HEK293 (cell line): ENCODE measurements around the gene LHFPL2.

Experiments used
- CTCF ChIA-PET: fragments of 350-600 bp; formaldehyde crosslinking; extraction: SDS; loops from one replicate; lab custom pipeline; 2021; ENCODE audit warnings: antibody characterized with exemption; lab: Yijun Ruan, JAX
- POLR2A ChIA-PET: fragments of 300-600 bp; formaldehyde crosslinking; extraction: SDS; loops from one replicate; lab custom pipeline; 2020; ENCODE audit warnings: antibody characterized with exemption, inconsistent platforms; lab: Yijun Ruan, JAX
- H3K27ac ChIP-seq: fragments of 200-500 bp; sonication (Bioruptor generic); 2 replicates; pipeline ENCODE4 v1.5.1; 2014; ENCODE audit warnings: low read depth, low read length, control low read depth, inconsistent platforms; ENCODE audit errors: extremely low read depth
- H3K36me3 ChIP-seq, 2 experiments: fragments of 200-500 bp in 1 of 2; sonication (Bioruptor generic) in 1 of 2; 1 replicate in 1 of 2; 2 replicates in 1 of 2; pipeline ENCODE4 v1.5.1; 2014 to 2017; ENCODE audit warnings: inconsistent platforms in 2 of 2, low read length in 2 of 2; ENCODE audit not compliant: control insufficient read depth in 2 of 2, insufficient read depth in 1 of 2
- H3K4me1 ChIP-seq: fragments of 200-500 bp; sonication (Bioruptor generic); 2 replicates; pipeline ENCODE4 v1.5.1; 2014; ENCODE audit warnings: mild to moderate bottlenecking, low read length, inconsistent platforms; ENCODE audit not compliant: control insufficient read depth, insufficient read depth
- H3K4me3 ChIP-seq: 2 replicates; pipeline ENCODE4 v1.5.1; 2011; ENCODE audit warnings: low read depth, mild to moderate bottlenecking, control low read depth, low read length, moderate library complexity
- H3K9me3 ChIP-seq: fragments of 200-500 bp; sonication (Bioruptor generic); 2 replicates; pipeline ENCODE4 v1.5.1; 2014; ENCODE audit warnings: low read depth, low read length, inconsistent platforms; ENCODE audit not compliant: control insufficient read depth, insufficient read depth
- GFI1B ChIP-seq: fragments of 450-650 bp; formaldehyde crosslinking; IDR thresholded peaks from 2 replicates; pipeline ENCODE4 v1.5.1; 2016; ENCODE audit warnings: missing biosample characterization, missing genetic modification characterization
- KLF1 ChIP-seq: fragments of 450-650 bp; formaldehyde crosslinking; IDR thresholded peaks from 2 replicates; pipeline ENCODE4 v1.5.1; 2016; ENCODE audit warnings: missing biosample characterization, missing genetic modification characterization
- SP2 ChIP-seq: fragments of 450-650 bp; formaldehyde crosslinking; IDR thresholded peaks from 2 replicates; pipeline ENCODE4 v1.5.1; 2016; ENCODE audit warnings: missing biosample characterization, missing genetic modification characterization
- TRIM28 ChIP-seq: IDR thresholded peaks from 2 replicates; pipeline ENCODE4 v1.6.1; 2011; ENCODE audit warnings: low read length, control low read depth, borderline replicate concordance
- ZNF112 ChIP-seq: fragments of 450-650 bp; formaldehyde crosslinking; IDR thresholded peaks from 2 replicates; pipeline ENCODE4 v1.5.0; 2017; ENCODE audit warnings: missing biosample characterization, missing genetic modification characterization
- ZNF138 ChIP-seq: fragments of 450-650 bp; formaldehyde crosslinking; IDR thresholded peaks from 2 replicates; pipeline ENCODE4 v1.5.1; 2016; ENCODE audit warnings: missing biosample characterization, missing genetic modification characterization, borderline replicate concordance
- ZNF266 ChIP-seq: fragments of 450-650 bp; formaldehyde crosslinking; IDR thresholded peaks from 2 replicates; pipeline ENCODE4 v1.5.1; 2016; ENCODE audit warnings: missing biosample characterization, missing genetic modification characterization, low read depth
- ZNF416 ChIP-seq: fragments of 450-650 bp; formaldehyde crosslinking; IDR thresholded peaks from 2 replicates; pipeline ENCODE4 v1.5.1; 2016; ENCODE audit warnings: missing biosample characterization, missing genetic modification characterization
- ZNF513 ChIP-seq: fragments of 450-650 bp; IDR thresholded peaks from 2 replicates; pipeline ENCODE4 v1.5.1; 2018; ENCODE audit warnings: missing biosample characterization, missing genetic modification characterization
- ZNF585B ChIP-seq: fragments of 450-650 bp; formaldehyde crosslinking; IDR thresholded peaks from 2 replicates; pipeline ENCODE4 v1.5.1; 2016; ENCODE audit warnings: missing biosample characterization, missing genetic modification characterization
- ZNF621 ChIP-seq: fragments of 450-650 bp; formaldehyde crosslinking; IDR thresholded peaks from 2 replicates; pipeline ENCODE4 v1.5.1; 2017; ENCODE audit warnings: missing biosample characterization, missing genetic modification characterization
- ZNF626 ChIP-seq: fragments of 450-650 bp; sonication (Bioruptor Pico); formaldehyde crosslinking; IDR thresholded peaks from 2 replicates; pipeline ENCODE4 v1.5.1; 2018; ENCODE audit warnings: missing biosample characterization, missing genetic modification characterization, inconsistent platforms
- ZNF645 ChIP-seq: fragments of 450-650 bp; formaldehyde crosslinking; IDR thresholded peaks from 2 replicates; pipeline ENCODE4; 2016; ENCODE audit warnings: missing biosample characterization, missing genetic modification characterization
- ZNF658 ChIP-seq: fragments of 450-650 bp; formaldehyde crosslinking; IDR thresholded peaks from 2 replicates; pipeline ENCODE4; 2016; ENCODE audit warnings: missing biosample characterization, missing genetic modification characterization
- ZNF664 ChIP-seq: fragments of 450-650 bp; formaldehyde crosslinking; IDR thresholded peaks from 2 replicates; pipeline ENCODE4 v1.5.1; 2016; ENCODE audit warnings: missing biosample characterization, missing genetic modification characterization
- ZNF837 ChIP-seq: fragments of 450-650 bp; formaldehyde crosslinking; IDR thresholded peaks from 2 replicates; pipeline ENCODE4 v1.5.1; 2016; ENCODE audit warnings: missing biosample characterization, missing genetic modification characterization
- ZNF843 ChIP-seq: fragments of 450-650 bp; formaldehyde crosslinking; IDR thresholded peaks from 2 replicates; pipeline ENCODE4 v1.5.1; 2016; ENCODE audit warnings: missing biosample characterization, missing genetic modification characterization
- TF ChIP-seq, protein P1 (sequence below): fragments of 450-650 bp; formaldehyde crosslinking; IDR thresholded peaks from 2 replicates; pipeline ENCODE4 v1.5.1; 2017; ENCODE audit warnings: missing biosample characterization, missing genetic modification characterization
- TF ChIP-seq, protein P2 (sequence below): fragments of 450-650 bp; formaldehyde crosslinking; IDR thresholded peaks from 2 replicates; pipeline ENCODE4 v1.5.1; 2016; ENCODE audit warnings: missing biosample characterization, missing genetic modification characterization
- TF ChIP-seq, protein P3 (sequence below): fragments of 450-650 bp; formaldehyde crosslinking; IDR thresholded peaks from 2 replicates; pipeline ENCODE4 v1.5.1; 2016; ENCODE audit warnings: missing biosample characterization, missing genetic modification characterization, borderline replicate concordance
- TF ChIP-seq, protein P4 (sequence below): fragments of 450-650 bp; formaldehyde crosslinking; IDR thresholded peaks from 2 replicates; pipeline ENCODE4 v1.5.1; 2016; ENCODE audit warnings: missing biosample characterization, missing genetic modification characterization

LHFPL2 gene

DNA sequence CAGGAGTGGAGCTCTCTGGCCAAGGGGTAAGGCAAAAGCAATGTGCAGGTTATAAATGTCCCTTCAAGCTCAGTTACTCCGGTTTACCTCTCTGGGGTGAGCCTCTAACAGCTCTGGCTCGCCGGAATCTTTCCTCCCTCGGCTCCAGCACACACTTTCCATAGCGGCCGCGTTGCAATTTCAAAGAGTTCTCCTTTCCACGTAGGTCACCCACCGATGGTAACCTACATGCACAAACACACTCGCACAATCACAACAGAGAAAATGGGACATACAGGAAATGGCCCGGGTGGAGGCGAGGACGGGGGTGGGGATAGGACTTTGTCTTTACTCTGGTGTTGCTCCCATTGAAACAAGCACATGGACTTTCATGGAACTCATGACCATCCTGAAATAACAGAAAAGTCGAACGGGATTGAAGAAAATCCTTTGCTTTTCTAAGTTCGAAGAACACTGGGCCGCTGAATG is 1.2 kb downstream of the LHFPL2 start (continued):
- TF ChIP-seq ZNF645 (tag by site-specific recombination) (no peak), TRIM28 (0 out of 2 replicates have a peak, but pooled peaks have one; percentile 50), SP2 (tag by site-specific recombination) (0 out of 2 replicates have a peak, but pooled peaks have one; percentile 5)
- TF ChIP-seq, protein P1, sequence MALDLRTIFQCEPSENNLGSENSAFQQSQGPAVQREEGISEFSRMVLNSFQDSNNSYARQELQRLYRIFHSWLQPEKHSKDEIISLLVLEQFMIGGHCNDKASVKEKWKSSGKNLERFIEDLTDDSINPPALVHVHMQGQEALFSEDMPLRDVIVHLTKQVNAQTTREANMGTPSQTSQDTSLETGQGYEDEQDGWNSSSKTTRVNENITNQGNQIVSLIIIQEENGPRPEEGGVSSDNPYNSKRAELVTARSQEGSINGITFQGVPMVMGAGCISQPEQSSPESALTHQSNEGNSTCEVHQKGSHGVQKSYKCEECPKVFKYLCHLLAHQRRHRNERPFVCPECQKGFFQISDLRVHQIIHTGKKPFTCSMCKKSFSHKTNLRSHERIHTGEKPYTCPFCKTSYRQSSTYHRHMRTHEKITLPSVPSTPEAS (tag by site-specific recombination) = peak; percentile 23; the same call in 1 of the 2 replicates

DNA sequence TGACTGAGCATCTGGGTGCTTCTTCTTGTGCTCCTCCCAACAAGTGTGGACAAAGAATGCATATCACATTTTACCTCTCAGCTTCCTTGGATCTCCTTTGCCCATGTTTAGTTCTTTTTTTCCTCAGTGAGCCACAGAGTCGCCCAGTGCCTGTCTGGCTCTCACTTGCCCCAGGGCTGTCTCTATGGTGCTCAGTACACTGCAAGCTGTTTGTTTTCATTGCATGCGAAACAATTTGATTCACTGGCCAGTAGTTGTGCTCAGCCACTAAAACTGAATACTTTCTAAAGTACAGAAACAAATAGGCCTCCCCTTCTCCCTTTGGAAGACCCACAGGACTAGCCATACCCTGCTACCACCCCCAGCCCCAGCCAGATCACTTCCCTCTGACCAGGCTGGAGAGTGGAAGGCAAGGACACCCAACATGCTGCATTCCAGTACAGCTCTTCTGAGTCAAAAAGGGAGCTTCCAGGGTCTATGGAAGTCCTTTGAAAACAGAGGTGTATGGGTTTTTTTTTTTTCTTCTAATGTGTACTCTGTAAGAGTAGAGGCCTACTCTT is 3.8 kb downstream of the LHFPL2 start:
- CTCF ChIA-PET = interaction anchor here (0.6 to 1.4 kb wide), 3 partner anchors 14 to 1384 kb away, joined by 3 to 7 read pairs (median 3); no protein-coding TSS in a partner anchor
- TF ChIP-seq ZNF138 = no peak
- TF ChIP-seq ZNF664 (tag by site-specific recombination) = no peak
- TF ChIP-seq, all 188 proteins: peak for 0
- H3K4me1 ChIP-seq = peaks cover 22% of the 10 kb centered on the region

GRCh38 chr5:78644129-78644528 is 4.4 kb downstream of the LHFPL2 start:
- TF ChIP-seq ZNF112 (tag by site-specific recombination) (no peak), ZNF416 (tag by site-specific recombination) (no peak), ZNF513 (tag by site-specific recombination) (peak; percentile 86), KLF1 (tag by site-specific recombination) (no peak), GFI1B (tag by site-specific recombination) (no peak)
- POLR2A ChIA-PET = no interaction called here
- Histone ChIP-seq H3K4me1 (peaks cover 29% of the 10 kb centered on the region), H3K27ac (no peak overlapping the region), H3K9me3 (no peaks in the 10 kb centered on the region), H3K36me3 (peaks cover 0 to 4% of the 10 kb centered on the region in 2 experiments; a peak in 1 of 3 replicates), H3K4me3 (no peak overlapping the region)
- CTCF ChIA-PET = no interaction called here

More for the DNA sequence above, 3.8 kb downstream of the LHFPL2 start:
- H3K27ac ChIP-seq = peak overlapping the region; percentile 35; the same call in 1 of the 2 replicates
- H3K9me3 ChIP-seq = no peaks in the 10 kb centered on the region
- POLR2A ChIA-PET = no interaction called here
- peaks cover 0 to 4% of the 10 kb centered on the region in 2 experiments; a peak in 1 of 3 replicates for H3K36me3 ChIP-seq
- H3K4me3 ChIP-seq = no peak overlapping the region

DNA sequence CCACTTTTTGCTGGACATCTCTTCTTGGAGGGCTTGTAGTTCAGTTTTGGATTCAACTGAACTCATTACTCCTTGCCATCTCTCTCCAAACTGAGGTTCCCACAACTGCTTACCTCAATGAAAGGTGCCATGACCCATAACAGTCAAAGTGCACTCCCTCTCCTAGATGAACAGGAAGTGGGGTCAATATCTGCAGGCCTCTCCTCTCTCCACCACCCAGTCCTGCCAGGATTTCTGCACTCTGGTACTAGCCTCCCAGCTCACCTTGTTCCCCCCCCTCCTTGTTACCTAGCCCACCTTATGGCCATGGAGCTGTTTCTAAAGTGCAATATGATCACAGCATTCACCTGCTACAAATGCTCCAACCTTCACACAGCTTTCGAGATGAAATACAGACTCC is 5.9 kb downstream of the LHFPL2 start:
- POLR2A ChIA-PET = interaction anchor here (0.6 kb wide), 1 partner anchor 871 kb away, joined by 4 read pairs; the partner anchor contains the start of gene HOMER1
- H3K4me1 ChIP-seq = peaks cover 36% of the 10 kb centered on the region
- CTCF ChIA-PET = interaction anchor here (1.2 kb wide), 1 partner anchor 134 kb away, joined by 4 read pairs; no protein-coding TSS in a partner anchor
- TF ChIP-seq ZNF843 (tag by site-specific recombination) (no peak), ZNF266 (tag by site-specific recombination) (no peak), ZNF837 (tag by site-specific recombination) (no peak), ZNF585B (no peak), ZNF621 (no peak), ZNF626 (tag by site-specific recombination) (no peak), ZNF658 (no peak)
- TF ChIP-seq, protein P2, sequence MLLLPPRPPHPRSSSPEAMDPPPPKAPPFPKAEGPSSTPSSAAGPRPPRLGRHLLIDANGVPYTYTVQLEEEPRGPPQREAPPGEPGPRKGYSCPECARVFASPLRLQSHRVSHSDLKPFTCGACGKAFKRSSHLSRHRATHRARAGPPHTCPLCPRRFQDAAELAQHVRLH = no peak
- TF ChIP-seq, protein P3, sequence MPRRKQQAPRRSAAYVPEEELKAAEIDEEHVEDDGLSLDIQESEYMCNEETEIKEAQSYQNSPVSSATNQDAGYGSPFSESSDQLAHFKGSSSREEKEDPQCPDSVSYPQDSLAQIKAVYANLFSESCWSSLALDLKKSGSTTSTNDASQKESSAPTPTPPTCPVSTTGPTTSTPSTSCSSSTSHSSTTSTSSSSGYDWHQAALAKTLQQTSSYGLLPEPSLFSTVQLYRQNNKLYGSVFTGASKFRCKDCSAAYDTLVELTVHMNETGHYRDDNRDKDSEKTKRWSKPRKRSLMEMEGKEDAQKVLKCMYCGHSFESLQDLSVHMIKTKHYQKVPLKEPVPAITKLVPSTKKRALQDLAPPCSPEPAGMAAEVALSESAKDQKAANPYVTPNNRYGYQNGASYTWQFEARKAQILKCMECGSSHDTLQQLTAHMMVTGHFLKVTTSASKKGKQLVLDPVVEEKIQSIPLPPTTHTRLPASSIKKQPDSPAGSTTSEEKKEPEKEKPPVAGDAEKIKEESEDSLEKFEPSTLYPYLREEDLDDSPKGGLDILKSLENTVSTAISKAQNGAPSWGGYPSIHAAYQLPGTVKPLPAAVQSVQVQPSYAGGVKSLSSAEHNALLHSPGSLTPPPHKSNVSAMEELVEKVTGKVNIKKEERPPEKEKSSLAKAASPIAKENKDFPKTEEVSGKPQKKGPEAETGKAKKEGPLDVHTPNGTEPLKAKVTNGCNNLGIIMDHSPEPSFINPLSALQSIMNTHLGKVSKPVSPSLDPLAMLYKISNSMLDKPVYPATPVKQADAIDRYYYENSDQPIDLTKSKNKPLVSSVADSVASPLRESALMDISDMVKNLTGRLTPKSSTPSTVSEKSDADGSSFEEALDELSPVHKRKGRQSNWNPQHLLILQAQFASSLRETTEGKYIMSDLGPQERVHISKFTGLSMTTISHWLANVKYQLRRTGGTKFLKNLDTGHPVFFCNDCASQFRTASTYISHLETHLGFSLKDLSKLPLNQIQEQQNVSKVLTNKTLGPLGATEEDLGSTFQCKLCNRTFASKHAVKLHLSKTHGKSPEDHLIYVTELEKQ (tag by site-specific recombination) = no peak
- TF ChIP-seq, protein P4, sequence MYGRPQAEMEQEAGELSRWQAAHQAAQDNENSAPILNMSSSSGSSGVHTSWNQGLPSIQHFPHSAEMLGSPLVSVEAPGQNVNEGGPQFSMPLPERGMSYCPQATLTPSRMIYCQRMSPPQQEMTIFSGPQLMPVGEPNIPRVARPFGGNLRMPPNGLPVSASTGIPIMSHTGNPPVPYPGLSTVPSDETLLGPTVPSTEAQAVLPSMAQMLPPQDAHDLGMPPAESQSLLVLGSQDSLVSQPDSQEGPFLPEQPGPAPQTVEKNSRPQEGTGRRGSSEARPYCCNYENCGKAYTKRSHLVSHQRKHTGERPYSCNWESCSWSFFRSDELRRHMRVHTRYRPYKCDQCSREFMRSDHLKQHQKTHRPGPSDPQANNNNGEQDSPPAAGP (tag by site-specific recombination) = no peak

More for the DNA sequence above, 5.9 kb downstream of the LHFPL2 start:
- peaks cover 0 to 4% of the 10 kb centered on the region in 2 experiments; a peak in 1 of 3 replicates for H3K36me3 ChIP-seq
- no peaks in the 10 kb centered on the region for H3K9me3 ChIP-seq
- no peak overlapping the region for H3K27ac ChIP-seq
- H3K4me3 ChIP-seq = no peak overlapping the region
